Heart right ventricle (tissue), 16 donors: ENCODE results near the gene TIMM10B. TPM values are rescaled to one million over a fixed set of nuclear protein-coding genes. Genes with fewer than 3 reads are reported as not detected.
A peak's percentile ranks its signal among the peaks of the same experiment; 100 is the strongest.

Source experiments
- ATAC-seq, 8 donors: fragments of 200-7000 bp; cut with Tn5 transposase; one replicate each; pipeline ENCODE4 v1.9.1; 2020; ENCODE audit warnings: mild to moderate bottlenecking in 8 of 8, moderate library complexity in 8 of 8, moderate number of reproducible peaks in 1 of 8
- DNase-seq, 2 donors: peaks; one replicate each; pipeline ENCODE4 v3.0.0-alpha.2; 2020
- H3K27ac ChIP-seq, 10 donors: fragments of 200-600 bp; sonication (generic) in 2 of 10; one replicate each; pipeline versions ENCODE4 v1.5.0 to v1.8.0; 2020 to 2022; ENCODE audit warnings: mild to moderate bottlenecking in 3 of 10
- H3K27me3 ChIP-seq, 7 donors: fragments of 200-600 bp; one replicate each; pipeline ENCODE4 v1.8.0; 2021 to 2022; ENCODE audit warnings: mild to moderate bottlenecking in 2 of 7
- H3K36me3 ChIP-seq, 9 donors: fragments of 200-600 bp; sonication (generic) in 1 of 9; one replicate each; pipeline versions ENCODE4 v1.5.0 to v1.8.0; 2020 to 2022; ENCODE audit warnings: mild to moderate bottlenecking in 2 of 9
- H3K4me1 ChIP-seq, 9 donors: fragments of 200-600 bp; sonication (generic) in 1 of 9; one replicate each; pipeline versions ENCODE4 v1.5.0 to v1.8.0; 2020 to 2022; ENCODE audit warnings: mild to moderate bottlenecking in 4 of 9
- H3K4me3 ChIP-seq, 10 donors: fragments of 200-600 bp; sonication (generic) in 2 of 10; one replicate each; pipeline versions ENCODE4 v1.5.0 to v1.8.0; 2020 to 2022; ENCODE audit warnings: mild to moderate bottlenecking in 7 of 10, moderate library complexity in 2 of 10
- H3K9me3 ChIP-seq, 11 donors: fragments of 200-600 bp in 10 of 11; sonication (generic) in 2 of 11; one replicate each; pipeline versions ENCODE4 v1.5.0 to v1.8.0; 2013 to 2022; ENCODE audit warnings: mild to moderate bottlenecking in 2 of 11, control low read depth in 1 of 11, moderate library complexity in 1 of 11
- CTCF ChIP-seq, 9 donors: fragments of 200-600 bp; sonication (generic) in 2 of 9; IDR thresholded peaks; one replicate each; pipeline versions ENCODE4 v1.5.0 to v1.8.0; 2021 to 2022; ENCODE audit warnings: antibody characterized with exemption in 9 of 9, mild to moderate bottlenecking in 5 of 9, moderate library complexity in 1 of 9
- WGBS, 2 donors: extraction: QIAGEN DNeasy Blood & Tissue Kit; methylation state at CpG; one replicate each; pipeline ENCODE4 v1.1.7; 2013; ENCODE audit warnings: inconsistent platforms in 1 of 2; 5-methylcytosine and 5-hydroxymethylcytosine counted together
- intact Hi-C, 10 donors: fragments of 100-400 bp; cut with DNase I; formaldehyde crosslinking; loops; one replicate each; pipeline versions ENCODE4 v1.11.1 to v1.14.2; 2022
- polyA plus RNA-seq, 2 donors: library from polyadenylated mRNA; stranded (reverse); fragments of 200-250 nt; gene quantifications; one replicate each; pipeline ENCODE4 v1.2.3, GENCODE V29; 2013
- total RNA-seq, 10 donors: library from RNA; stranded (reverse); fragmentation: NEBNext Ultra II Directional in 3 of 10; extraction: Animal tissue kit (Norgen Biotek cat#: 25700) in 3 of 10; gene quantifications; one replicate each; pipeline versions ENCODE4 v1.2.1 to v1.2.4, GENCODE V29; 2021 to 2023
- donor health status: Arrhythmogenic right ventricular cardiomyopathy.
- donor health status: ischemic (EF 13 %, LVEDD 7.1; RV severe dilation, severe dysfunction).
- donor health status: healthy with polysubstance abuse.
- donor health status: DM: no; HTN: yes; CAD: no.
- donor health status: DM: no; HTN: no; CAD: no.
- donor health status: ischemic (EF 25% LVEDD 6.9; RV normal size, moderate dysfunction).
- donor health status: ischemic (EF 25% LVEDD 5.7; RV mildly dilated, moderate dysfunction).
- donor health status: healthy.
- donor health status: DM: yes; HTN: yes; CAD: no.
- donor health status: Ischemic cardiomyopathy.
- donor health status: ischemic (EF 35%, LVEDD 5.7; RV mildly dilated, moderate dysfunction).
- donor health status: nonischemic (EF 11% LVEDD 7.7; RV severe dilation, severe dysfunction).
- donor health status: DM: yes; HTN: yes; CAD: no.
- donor health status: PGD.
- donor health status: ischemic (EF 29% LVEDD 5.4; RV normal size, mild dysfunction).
- donor health status: nonischemic (EF 23%, LVEDD 6.1; RV moderate dilation, normal function).

Gene TIMM10B
- total and polyA plus RNA-seq, 12 donors: 10.0 to 21.6 (median 16.5) TPM

- DNase-seq (no peak), ATAC-seq (no peak)
- Histone ChIP-seq H3K4me1 (peaks cover 7 to 36% (median 27%) of the 10 kb centered on the region in 9 donors), H3K27ac (peak overlapping the region in 6 of 10 donors; percentile 85 to 94 (median 90)), H3K27me3 (no peaks in the 10 kb centered on the region), H3K4me3 (peak overlapping the region; percentile 68 to 90 (median 80)), H3K9me3 (no peaks in the 10 kb centered on the region), H3K36me3 (peaks cover 0 to 72% (median 35%) of the 10 kb centered on the region in 9 donors)
- WGBS, 2 donors: 74 to 77% methylated on average over 4 of the region's 4 CpGs
- intact Hi-C loops: loop anchor here in 3 of 10 donors (5.0 kb wide), 3 partner anchors 120 to 200 kb away; partner anchors contain the start of genes ILK (in 2 of the 3), RRP8 (in 2 of the 3) and MRPL17 (in 1 of the 3)
- TF ChIP-seq CTCF (IDR thresholded peaks at IDR 0.05): no peak
Measured at GRCh38 chr11:6482441-6482840, 1.1 kb downstream of the TIMM10B start.

- peaks cover 7 to 36% (median 27%) of the 10 kb centered on the region in 9 donors for H3K4me1 ChIP-seq
- 87 to 93% methylated on average over 6 of the region's 6 CpGs for WGBS, 2 donors
- peak overlapping the region in 1 of 10 donors; percentile 74 for H3K4me3 ChIP-seq
- intact Hi-C loops: loop anchor here in 3 of 10 donors (5.0 kb wide), 3 partner anchors 119 to 199 kb away; partner anchors contain the start of genes ILK (in 2 of the 3), RRP8 (in 2 of the 3) and MRPL17 (in 1 of the 3)
- DNase-seq: no peak
- no peaks in the 10 kb centered on the region for H3K9me3 ChIP-seq
- H3K27ac ChIP-seq: peak overlapping the region in 1 of 10 donors; percentile 90
- peaks cover 0 to 74% (median 31%) of the 10 kb centered on the region in 9 donors for H3K36me3 ChIP-seq
- no peaks in the 10 kb centered on the region for H3K27me3 ChIP-seq
- TF ChIP-seq CTCF (IDR thresholded peaks at IDR 0.05): no peak
- ATAC-seq: no peak
Measured at GRCh38 chr11:6483015-6483414, 1.7 kb downstream of the TIMM10B start.

GRCh38 chr11:6485661-6486060, 4.4 kb downstream of the TIMM10B start:
- no peaks in the 10 kb centered on the region for H3K27me3 ChIP-seq
- no peaks in the 10 kb centered on the region for H3K9me3 ChIP-seq
- ATAC-seq (no peak), DNase-seq (no peak)
- intact Hi-C loops: no loop called here
- 90 to 91% methylated on average over 3 of the region's 3 CpGs for WGBS, 2 donors
- H3K36me3 ChIP-seq: peaks cover 0 to 86% (median 19%) of the 10 kb centered on the region in 9 donors
- H3K4me3 ChIP-seq: no peak overlapping the region
- H3K27ac ChIP-seq: no peak overlapping the region
- TF ChIP-seq CTCF (IDR thresholded peaks at IDR 0.05): no peak
- H3K4me1 ChIP-seq: peaks cover 5 to 24% (median 16%) of the 10 kb centered on the region in 9 donors

- intact Hi-C loops: no loop called here
- H3K9me3 ChIP-seq: no peaks in the 10 kb centered on the region
- H3K27ac ChIP-seq: no peak overlapping the region
- WGBS, 2 donors: 86% methylated on average over 3 of the region's 3 CpGs
- no peak for DNase-seq
- H3K27me3 ChIP-seq: no peaks in the 10 kb centered on the region
- H3K36me3 ChIP-seq: peaks cover 0 to 91% (median 21%) of the 10 kb centered on the region in 9 donors
- no peak for ATAC-seq
- no peak overlapping the region for H3K4me3 ChIP-seq
- no peak for TF ChIP-seq CTCF (IDR thresholded peaks at IDR 0.05)
- peaks cover 3 to 21% (median 13%) of the 10 kb centered on the region in 9 donors for H3K4me1 ChIP-seq
Measured at GRCh38 chr11:6486256-6486655, 5.0 kb downstream of the TIMM10B start.
